ENCODE measurements around the gene UBR1. TPM values are rescaled to one million over a fixed set of nuclear protein-coding genes. Genes with fewer than 3 reads are reported as not detected.

UBR1 gene
- total RNA-seq, 2 donors from 2014 or later: 27.2 to 28.0 TPM

- H3K4me3 ChIP-seq: no peak overlapping the region
- H3K4me1 ChIP-seq (replicated peaks): no peaks in the 10 kb centered on the region
- H3K9me3 ChIP-seq: no peaks in the 10 kb centered on the region
- no peak overlapping the region for H3K27ac ChIP-seq
- DNase-seq (ENCODE audit: low spot score): no peak
- H3K27me3 ChIP-seq (replicated peaks; ENCODE audit: insufficient read depth): no peaks in the 10 kb centered on the region
- intact Hi-C loops (cut with DNase I): no loop called here
- WGBS: 86% methylated on average over 5 of the region's 5 CpGs
- no peak for TF ChIP-seq CTCF (IDR thresholded peaks at IDR 0.05)
- no peaks in the 10 kb centered on the region for H3K36me3 ChIP-seq
Measured at GRCh38 chr15:43146184-43146583, 40.3 kb upstream of the UBR1 start.

- Histone ChIP-seq H3K9me3 (no peaks in the 10 kb centered on the region), H3K27me3 (replicated peaks; ENCODE audit: insufficient read depth) (no peaks in the 10 kb centered on the region), H3K36me3 (no peaks in the 10 kb centered on the region), H3K4me3 (no peak overlapping the region), H3K27ac (no peak overlapping the region), H3K4me1 (replicated peaks) (no peaks in the 10 kb centered on the region)
- intact Hi-C loops (cut with DNase I): no loop called here
- no peak for TF ChIP-seq POLR2A (IDR thresholded peaks at IDR 0.05)
- TF ChIP-seq CTCF (IDR thresholded peaks at IDR 0.05): no peak
- TF ChIP-seq POLR2AphosphoS5 (IDR thresholded peaks at IDR 0.05): no peak
- no peak for DNase-seq (ENCODE audit: low spot score)
Measured at GRCh38 chr15:43144512-43144911, 38.7 kb upstream of the UBR1 start.

GRCh38 chr15:43143203-43143941 lies 37.5 kb upstream of the UBR1 start:
- WGBS: 93% methylated on average over 4 of the region's 4 CpGs
- intact Hi-C loops (cut with DNase I): no loop called here
- TF ChIP-seq CTCF (IDR thresholded peaks at IDR 0.05) (no peak), POLR2A (IDR thresholded peaks at IDR 0.05) (no peak), POLR2AphosphoS5 (IDR thresholded peaks at IDR 0.05) (no peak)
- DNase-seq (ENCODE audit: low spot score): no peak
- Histone ChIP-seq H3K27ac (no peak overlapping the region), H3K4me1 (replicated peaks) (no peaks in the 10 kb centered on the region), H3K9me3 (no peaks in the 10 kb centered on the region), H3K36me3 (no peaks in the 10 kb centered on the region), H3K27me3 (replicated peaks; ENCODE audit: insufficient read depth) (no peaks in the 10 kb centered on the region), H3K4me3 (no peak overlapping the region)

GRCh38 chr15:43135351-43135750 lies 29.5 kb upstream of the UBR1 start:
- Histone ChIP-seq H3K4me1 (replicated peaks) (peaks cover 3% of the 10 kb centered on the region), H3K4me3 (no peak overlapping the region), H3K27me3 (replicated peaks; ENCODE audit: insufficient read depth) (no peaks in the 10 kb centered on the region), H3K9me3 (no peaks in the 10 kb centered on the region), H3K27ac (no peak overlapping the region), H3K36me3 (no peaks in the 10 kb centered on the region)
- peak; percentile 16 for TF ChIP-seq POLR2AphosphoS5 (IDR thresholded peaks at IDR 0.05)
- no peak for TF ChIP-seq CTCF (IDR thresholded peaks at IDR 0.05)
- DNase-seq (ENCODE audit: low spot score): no peak
- WGBS: 87% methylated on average over 3 of the region's 3 CpGs
- intact Hi-C loops (cut with DNase I): no loop called here

GRCh38 chr15:43134157-43134635 lies 28.4 kb upstream of the UBR1 start:
- intact Hi-C loops (cut with DNase I): loop anchor here (5.0 kb wide), 1 partner anchor 53 kb away; the partner anchor contains the start of gene CCNDBP1
- DNase-seq (ENCODE audit: low spot score): no peak
- Histone ChIP-seq H3K27ac (peak overlapping the region; percentile 73 to 76), H3K36me3 (no peaks in the 10 kb centered on the region), H3K9me3 (no peaks in the 10 kb centered on the region), H3K27me3 (replicated peaks; ENCODE audit: insufficient read depth) (no peaks in the 10 kb centered on the region), H3K4me1 (replicated peaks) (peaks cover 3% of the 10 kb centered on the region), H3K4me3 (peak overlapping the region; percentile 75 to 81)
- TF ChIP-seq CTCF (IDR thresholded peaks at IDR 0.05) (no peak), POLR2AphosphoS5 (IDR thresholded peaks at IDR 0.05) (no peak), POLR2A (IDR thresholded peaks at IDR 0.05) (no peak)
- 11% methylated on average over 12 of the region's 12 CpGs for WGBS

Data from prostate gland (tissue), 2 donors.